HTR-8/SVneo (cell line): Measurements from ENCODE around the gene SHROOM3.
A peak's percentile ranks its signal among the peaks of the same experiment; 100 is the strongest.

Source experiments
- DNase-seq: peaks from one replicate; pipeline ENCODE4 v3.0.0; 2011; ENCODE audit warnings: low spot score, mixed read lengths; ENCODE audit not compliant: insufficient read length
- FAIRE-seq: peaks from 2 replicates; lab custom pipeline; 2011; peaks lifted over from hg19 to GRCh38; lab: Jason Lieb, UNC

SHROOM3 gene

GRCh38 chr4:76756416-76756815 lies 321.4 kb downstream of the SHROOM3 start:
- no peak for FAIRE-seq
- DNase-seq, result no peak

GRCh38 chr4:76757418-76757939 lies 322.4 kb downstream of the SHROOM3 start:
- FAIRE-seq (no peak), DNase-seq (no peak)

GRCh38 chr4:76758290-76758882 lies 323.4 kb downstream of the SHROOM3 start:
- FAIRE-seq (no peak), DNase-seq (no peak)

GRCh38 chr4:76758996-76759395 lies 324.0 kb downstream of the SHROOM3 start:
- DNase-seq (no peak), FAIRE-seq (no peak)

- FAIRE-seq (no peak), DNase-seq (no peak)
Observed at GRCh38 chr4:76760193-76760592, 325.2 kb downstream of the SHROOM3 start.

GRCh38 chr4:76762137-76763130 lies 327.4 kb downstream of the SHROOM3 start:
- DNase-seq (no peak), FAIRE-seq (no peak)

- no peak for FAIRE-seq
- DNase-seq, result no peak
Observed at GRCh38 chr4:76764251-76764650, 329.2 kb downstream of the SHROOM3 start.

GRCh38 chr4:76765473-76766183 lies 330.6 kb downstream of the SHROOM3 start:
- no peak for DNase-seq
- FAIRE-seq, result no peak

GRCh38 chr4:76767983-76768382 lies 333.0 kb downstream of the SHROOM3 start:
- no peak for DNase-seq
- FAIRE-seq, result no peak

GRCh38 chr4:76772498-76773106 lies 337.6 kb downstream of the SHROOM3 start:
- no peak for DNase-seq
- FAIRE-seq, result no peak

GRCh38 chr4:76773766-76774165 lies 338.7 kb downstream of the SHROOM3 start:
- FAIRE-seq (no peak), DNase-seq (no peak)

- DNase-seq (no peak), FAIRE-seq (no peak)
Observed at GRCh38 chr4:76779740-76780459, 344.9 kb downstream of the SHROOM3 start.

GRCh38 chr4:76780781-76781697 lies 346.0 kb downstream of the SHROOM3 start:
- FAIRE-seq (no peak), DNase-seq (no peak)

- peak; percentile 51 for DNase-seq
- peak; percentile 40 for FAIRE-seq
Observed at GRCh38 chr4:76781698-76782595, 346.9 kb downstream of the SHROOM3 start.

- FAIRE-seq (no peak), DNase-seq (peak; percentile 48)
Observed at GRCh38 chr4:76782837-76783236, 347.8 kb downstream of the SHROOM3 start.

GRCh38 chr4:76783836-76784235 lies 348.8 kb downstream of the SHROOM3 start:
- no peak for DNase-seq
- peak; percentile 20 for FAIRE-seq

GRCh38 chr4:76784237-76784636 lies 349.2 kb downstream of the SHROOM3 start:
- DNase-seq (no peak), FAIRE-seq (no peak)
